ENCODE results near the gene UAP1.

- TF ChIP-seq EZH2 (IDR thresholded peaks at IDR 0.05), result no peak
- no peak for TF ChIP-seq POLR2AphosphoS5 (IDR thresholded peaks at IDR 0.05; ENCODE audit: borderline replicate concordance, low read depth, low read length)
Measured at GRCh38 chr1:162578936-162579335, 17.4 kb downstream of the UAP1 start.
